GM23248 (cell line): Measurements from ENCODE around the gene CCL27. TPM values are rescaled to one million over a fixed set of nuclear protein-coding genes. Genes with fewer than 3 reads are reported as not detected.
A peak's percentile ranks its signal among the peaks of the same experiment; 100 is the strongest.

Source experiments
- DNase-seq: peaks from one replicate; pipeline ENCODE4 v3.0.0-alpha.2; 2015
- H2AFZ ChIP-seq: fragments of 200-600 bp; sonication (generic); 2 replicates; pipeline ENCODE4 v1.6.1; 2016; ENCODE audit warnings: antibody characterized with exemption
- H3F3A ChIP-seq: fragments of 200-600 bp; sonication (generic); 2 replicates; pipeline ENCODE4 v1.6.1; 2016; ENCODE audit warnings: mild to moderate bottlenecking, antibody characterized with exemption, mixed run types; ENCODE audit not compliant: insufficient read depth
- H3K27ac ChIP-seq: fragments of 200-600 bp; sonication (generic); 2 replicates; pipeline ENCODE4 v1.5.1; 2016; ENCODE audit warnings: mild to moderate bottlenecking
- H3K27me3 ChIP-seq: fragments of 200-600 bp; sonication (generic); replicated peaks from 2 replicates; pipeline ENCODE4 v1.6.1; 2016; ENCODE audit warnings: mild to moderate bottlenecking; ENCODE audit not compliant: insufficient read depth
- H3K36me3 ChIP-seq: fragments of 200-600 bp; sonication (generic); 2 replicates; pipeline ENCODE4 v1.6.1; 2016; ENCODE audit warnings: low read depth, mild to moderate bottlenecking
- H3K4me1 ChIP-seq: fragments of 200-600 bp; sonication (generic); 2 replicates; pipeline ENCODE4 v1.6.1; 2016; ENCODE audit warnings: mild to moderate bottlenecking; ENCODE audit not compliant: insufficient read depth
- H3K4me2 ChIP-seq: fragments of 200-600 bp; sonication (generic); one replicate; pipeline ENCODE4 v1.6.1; 2016; ENCODE audit warnings: mild to moderate bottlenecking; ENCODE audit not compliant: unreplicated experiment
- H3K4me3 ChIP-seq: fragments of 200-600 bp; sonication (generic); 2 replicates; pipeline ENCODE4 v1.5.1; 2016; ENCODE audit warnings: mild to moderate bottlenecking
- H3K79me2 ChIP-seq: fragments of 200-600 bp; sonication (generic); 2 replicates; pipeline ENCODE4 v1.6.1; 2016; ENCODE audit warnings: mild to moderate bottlenecking; ENCODE audit not compliant: insufficient read depth
- H3K9ac ChIP-seq: fragments of 200-600 bp; sonication (generic); 2 replicates; pipeline ENCODE4 v1.6.1; 2016; ENCODE audit warnings: mild to moderate bottlenecking
- H3K9me2 ChIP-seq: fragments of 200-600 bp; sonication (generic); 2 replicates; pipeline ENCODE4 v1.6.1; 2016; ENCODE audit warnings: mixed run types, mild to moderate bottlenecking, moderate library complexity; ENCODE audit not compliant: insufficient read depth
- H3K9me3 ChIP-seq: fragments of 200-600 bp; sonication (generic); one replicate; pipeline ENCODE4 v1.6.1; 2017; ENCODE audit warnings: low read depth
- H4K20me1 ChIP-seq: fragments of 200-600 bp; sonication (generic); 2 replicates; pipeline ENCODE4 v1.6.0; 2016; ENCODE audit not compliant: insufficient read depth
- EZH2 ChIP-seq: fragments of 200-600 bp; sonication (generic); IDR thresholded peaks from 2 replicates; pipeline ENCODE4 v1.6.1; 2018; ENCODE audit warnings: antibody characterized with exemption, mild to moderate bottlenecking; ENCODE audit not compliant: insufficient read depth, poor library complexity, severe bottlenecking
- EZH2phosphoT487 ChIP-seq: fragments of 200-600 bp; sonication (generic); IDR thresholded peaks from 2 replicates; pipeline ENCODE4 v1.6.1; 2018; ENCODE audit warnings: antibody characterized with exemption, moderate library complexity, mild to moderate bottlenecking, low read depth; ENCODE audit not compliant: insufficient read depth
- WGBS, 2 experiments: methylation state at CpG; one replicate each; pipeline ENCODE4 v1.1.6; 2015 to 2017; ENCODE audit warnings: low lambda C conversion rate in 2 of 2, low coverage in 1 of 2; ENCODE audit errors: missing lambda C conversion rate in 2 of 2; 5-methylcytosine and 5-hydroxymethylcytosine counted together
- in situ Hi-C: fragments of 300-500 bp; cut with MboI; formaldehyde crosslinking; loops from 2 replicates; pipeline ENCODE4 v1.15.0; 2020
- polyA plus RNA-seq: library from polyadenylated mRNA; unstranded; fragments of >200 nt; fragmentation: Nextera tagmentation; extraction: Ambion mirVana; gene quantifications from 2 replicates; pipeline ENCODE4 v1.2.1, GENCODE V29; 2016
- total RNA-seq: library from RNA; depleted of rRNA; stranded (reverse); fragments of >200 nt; shearing (Covaris generic); gene quantifications from 2 replicates; pipeline ENCODE4 v1.2.3, GENCODE V29; 2014

CCL27 gene
- total and polyA plus RNA-seq, 2 experiments from 2014 or later, result 0.50 TPM; not detected in 1

DNA sequence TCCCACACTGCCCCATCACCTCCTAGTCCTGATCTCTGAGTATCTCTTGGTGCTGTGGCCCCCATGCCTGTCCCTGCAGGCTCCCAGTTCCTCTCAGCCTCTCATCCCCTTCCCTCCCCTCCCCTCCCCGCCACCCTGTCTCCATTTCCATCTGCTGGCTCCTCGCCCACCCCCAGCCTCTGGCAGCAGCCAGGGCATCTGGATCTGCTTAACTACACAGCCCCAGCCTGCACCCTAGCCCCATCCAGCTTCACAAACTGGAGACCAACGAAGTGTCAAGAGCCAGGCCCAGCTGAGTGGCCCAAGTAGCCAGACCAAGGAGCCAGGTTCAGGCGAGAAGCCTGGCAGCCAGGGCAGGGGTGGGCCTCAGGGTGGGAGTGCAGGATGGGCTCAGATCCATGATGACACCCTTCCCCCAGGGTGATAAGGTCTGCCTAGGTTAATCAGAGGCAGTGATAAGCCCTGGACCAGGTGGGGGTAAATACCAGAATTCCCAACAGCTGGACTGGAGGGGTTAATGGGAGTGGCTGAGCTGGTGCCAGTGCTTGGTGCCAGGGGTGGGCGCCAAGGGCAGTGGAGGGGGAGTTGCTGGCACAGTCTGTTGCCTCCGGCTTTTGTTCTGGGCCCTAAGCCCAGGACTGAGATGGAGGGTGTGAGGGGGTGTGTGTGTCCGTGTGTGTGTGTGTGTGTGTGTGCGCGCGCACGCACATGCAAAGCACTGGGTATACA lies 8.0 kb downstream of the CCL27 start:
- in situ Hi-C loops, result no loop called here
- H3K4me2 ChIP-seq, result peak overlapping the region; percentile 92
- peak overlapping the region; percentile 82 for H3K27ac ChIP-seq
- H3K9me3 ChIP-seq, result no peaks in the 10 kb centered on the region
- no peak overlapping the region for H3K4me3 ChIP-seq
- H3K79me2 ChIP-seq, result no peaks in the 10 kb centered on the region
- H3K4me1 ChIP-seq, result peaks cover 40% of the 10 kb centered on the region
- peak; percentile 79 for DNase-seq
- H3K27me3 ChIP-seq, result no peaks in the 10 kb centered on the region
- H3F3A ChIP-seq, result peaks cover 18% of the 10 kb centered on the region; the same call in 1 of the 2 replicates
- peak overlapping the region; percentile 74; the same call in 1 of the 2 replicates for H2AFZ ChIP-seq
- no peaks in the 10 kb centered on the region for H3K36me3 ChIP-seq
- no peaks in the 10 kb centered on the region for H3K9me2 ChIP-seq
- no peak for TF ChIP-seq EZH2
- TF ChIP-seq EZH2phosphoT487, result no peak
- 25 to 28% methylated on average over 10 to 11 of the region's 11 CpGs for WGBS, 2 experiments
- peak overlapping the region; percentile 68 for H3K9ac ChIP-seq
- no peaks in the 10 kb centered on the region for H4K20me1 ChIP-seq

DNA sequence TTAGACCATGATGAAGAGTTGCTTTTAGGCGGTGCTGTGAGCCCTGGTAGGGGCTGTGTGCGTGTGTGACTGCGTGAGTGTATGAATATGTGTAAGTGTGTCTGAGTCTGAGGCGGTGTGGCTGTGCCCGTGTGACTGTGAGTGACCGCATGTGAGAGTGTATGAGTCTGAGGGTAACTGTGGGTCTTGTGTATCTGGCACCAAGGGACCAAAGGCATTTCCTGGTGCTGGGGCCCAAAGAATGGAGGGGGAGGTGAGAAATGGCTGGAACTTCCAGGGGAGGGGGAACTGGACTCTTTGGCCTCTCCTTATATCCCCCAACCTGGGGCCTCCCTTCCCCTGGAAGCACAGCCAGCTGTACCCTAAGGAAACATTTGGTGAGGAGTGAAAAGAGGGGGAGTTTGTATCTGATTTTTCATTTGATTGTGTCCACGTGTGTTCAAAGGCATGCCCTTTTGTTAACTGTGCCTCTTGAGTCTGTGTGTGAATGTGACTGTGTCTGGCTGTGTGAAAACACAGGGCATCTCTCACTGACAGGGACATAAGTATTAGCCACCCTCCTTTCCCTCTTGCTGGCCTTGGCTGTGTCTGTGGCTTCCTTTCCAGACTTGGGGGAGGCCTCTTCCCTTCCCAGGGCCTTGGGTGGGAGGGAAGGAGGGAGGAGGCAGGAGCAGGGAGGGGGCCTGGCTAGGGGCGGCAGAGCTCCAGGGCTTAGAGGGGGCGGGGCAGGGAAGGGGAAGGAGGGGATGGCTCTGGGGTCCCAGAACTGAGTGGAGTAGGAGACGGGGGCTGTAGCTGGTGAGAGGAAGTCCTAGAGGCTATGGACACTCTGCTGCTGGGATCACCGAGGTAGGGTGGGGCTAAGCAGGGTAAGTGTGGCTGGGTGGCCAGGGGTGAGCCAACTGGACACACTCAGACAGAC lies 9.0 kb downstream of the CCL27 start:
- Histone ChIP-seq H3F3A (peaks cover 18% of the 10 kb centered on the region; the same call in 1 of the 2 replicates), H3K9ac (peak overlapping the region; percentile 68), H3K27ac (peak overlapping the region; percentile 82), H3K27me3 (no peaks in the 10 kb centered on the region), H3K9me3 (no peaks in the 10 kb centered on the region), H3K9me2 (no peaks in the 10 kb centered on the region), H3K4me1 (peaks cover 40% of the 10 kb centered on the region), H3K36me3 (no peaks in the 10 kb centered on the region), H3K4me2 (peak overlapping the region; percentile 92), H2AFZ (peak overlapping the region; percentile 74), H3K79me2 (peaks cover under 1% of the 10 kb centered on the region; the same call in 1 of the 2 replicates), H4K20me1 (no peaks in the 10 kb centered on the region), H3K4me3 (peak overlapping the region; percentile 67)
- in situ Hi-C loops, result no loop called here
- peak; percentile 78 for DNase-seq
- TF ChIP-seq EZH2, result no peak
- TF ChIP-seq EZH2phosphoT487, result no peak
- 3 to 5% methylated on average over 8 to 11 of the region's 11 CpGs for WGBS, 2 experiments

DNA sequence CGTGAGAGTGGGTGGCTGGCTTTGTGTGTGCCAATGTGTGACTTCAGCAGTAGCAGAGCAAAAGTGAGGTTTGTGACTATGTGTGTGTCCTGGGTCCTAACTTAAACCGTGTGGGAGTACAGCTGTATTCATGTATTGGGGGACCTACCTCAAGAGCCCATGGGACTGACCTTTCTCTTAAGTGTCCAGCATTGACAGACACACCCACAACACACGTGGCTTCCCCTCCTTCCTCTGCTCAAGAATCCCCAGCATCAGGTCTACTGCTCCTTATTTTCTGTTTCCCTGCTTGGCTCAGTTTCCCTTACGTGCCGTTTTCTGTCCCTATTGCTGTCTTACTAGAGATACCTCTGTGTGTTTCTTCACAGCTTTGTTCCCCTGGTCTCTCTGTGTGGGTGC lies 9.9 kb downstream of the CCL27 start:
- H3K79me2 ChIP-seq, result peaks cover 8% of the 10 kb centered on the region
- peak overlapping the region; percentile 67 for H3K4me3 ChIP-seq
- peak overlapping the region; percentile 92 for H3K4me2 ChIP-seq
- 3 to 5% methylated on average over 5 of the region's 5 CpGs for WGBS, 2 experiments
- no peaks in the 10 kb centered on the region for H3K27me3 ChIP-seq
- DNase-seq, result peak; percentile 45
- peak overlapping the region; percentile 68 for H3K9ac ChIP-seq
- H3K27ac ChIP-seq, result peak overlapping the region; percentile 82
- peaks cover 18% of the 10 kb centered on the region; the same call in 1 of the 2 replicates for H3F3A ChIP-seq
- H3K9me2 ChIP-seq, result no peaks in the 10 kb centered on the region
- H4K20me1 ChIP-seq, result no peaks in the 10 kb centered on the region
- TF ChIP-seq EZH2phosphoT487 (no peak), EZH2 (no peak)
- no peaks in the 10 kb centered on the region for H3K9me3 ChIP-seq
- peak overlapping the region; percentile 74 for H2AFZ ChIP-seq
- in situ Hi-C loops, result no loop called here
- H3K4me1 ChIP-seq, result peaks cover 45% of the 10 kb centered on the region
- H3K36me3 ChIP-seq, result no peaks in the 10 kb centered on the region

DNA sequence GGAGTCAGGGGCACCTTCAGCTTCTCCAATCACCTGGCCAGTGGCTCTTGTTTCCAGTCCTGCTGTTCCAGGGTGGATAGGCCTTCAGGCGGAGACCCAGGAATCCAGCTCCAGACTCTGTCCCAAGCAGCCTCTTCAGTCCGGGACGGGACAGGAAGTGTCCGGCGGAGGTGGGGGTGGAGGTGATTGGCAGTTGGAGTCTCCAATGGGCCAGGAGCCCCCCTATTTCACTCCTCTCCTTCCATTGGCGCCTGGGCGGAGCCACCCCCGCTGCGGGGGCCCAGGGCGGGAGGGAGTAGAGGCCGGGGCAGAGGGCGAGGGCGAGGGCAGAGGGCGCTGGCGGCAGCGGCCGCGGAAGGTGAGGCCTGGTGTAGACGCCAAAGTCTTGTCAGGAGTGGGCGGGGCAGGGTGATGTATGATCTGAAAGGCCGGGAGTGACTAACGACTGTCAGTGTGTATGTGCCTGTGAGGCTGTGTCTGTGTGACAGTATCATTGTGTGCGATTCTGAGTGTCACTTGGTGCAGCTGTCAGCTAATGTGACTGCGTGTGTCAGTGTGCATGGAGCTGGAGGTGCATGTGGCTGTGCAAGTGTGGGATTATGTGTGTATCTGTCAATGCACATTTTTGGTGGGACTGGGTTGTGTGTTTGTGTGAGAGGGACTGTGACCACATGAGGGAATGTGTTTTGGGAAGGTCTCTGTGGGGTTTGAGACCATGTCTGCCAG lies 10.4 kb downstream of the CCL27 start, which contains the start of gene IL11RA:
IL11RA (plus strand) TSS at position 310 of the 726 bp plus-strand sequence. CDS start 3,033 bp downstream, outside the sequence.
- peak; percentile 84 for DNase-seq
- WGBS, 2 experiments, result 0 to 1% methylated on average over 20 to 24 of the region's 24 CpGs
- Histone ChIP-seq H3F3A (peaks cover 18% of the 10 kb centered on the region; the same call in 1 of the 2 replicates), H3K9me3 (no peaks in the 10 kb centered on the region), H3K36me3 (no peaks in the 10 kb centered on the region), H3K9ac (peak within 1 kb of the TSS; percentile 68), H3K4me2 (peak within 1 kb of the TSS; percentile 92), H2AFZ (peak within 1 kb of the TSS; percentile 74), H3K4me1 (peaks cover 51% of the 10 kb centered on the region), H3K27me3 (no peaks in the 10 kb centered on the region), H3K9me2 (no peaks in the 10 kb centered on the region), H3K27ac (peak within 1 kb of the TSS; percentile 82), H3K79me2 (peaks cover 14% of the 10 kb centered on the region), H3K4me3 (peak within 1 kb of the TSS; percentile 67), H4K20me1 (no peaks in the 10 kb centered on the region)
- TF ChIP-seq EZH2 (no peak), EZH2phosphoT487 (no peak)
- in situ Hi-C loops, result no loop called here
